ENCODE results near the gene HUS1B.

HUS1B gene

DNA sequence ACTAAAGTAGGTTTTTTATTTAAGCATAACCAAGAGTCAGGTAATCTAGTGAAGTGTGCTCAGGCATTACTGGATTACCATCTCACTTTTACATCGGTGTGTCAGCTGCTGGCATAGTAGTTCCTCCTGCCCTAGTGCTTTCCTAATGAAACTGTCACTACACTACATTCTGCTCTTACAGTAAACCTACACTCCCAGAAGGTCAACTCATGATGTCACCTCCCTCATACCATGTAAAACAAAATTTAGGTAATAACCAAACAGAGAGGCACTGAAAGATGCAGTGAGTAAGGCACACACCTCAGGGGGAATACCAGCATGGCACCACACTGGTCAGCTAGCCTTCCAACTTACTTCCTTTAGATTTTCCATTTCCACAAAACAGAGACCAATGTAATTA, 23.3 kb downstream of the HUS1B start:
- H3K4me3 ChIP-seq = no peak overlapping the region
- H3K27ac ChIP-seq = no peak overlapping the region
- intact Hi-C loops (cut with DNase I; ENCODE audit: low total_unique reads) = no loop called here
- H3K4me1 ChIP-seq = no peaks in the 10 kb centered on the region
- no peaks in the 10 kb centered on the region for H3K9me3 ChIP-seq
- no peak for DNase-seq
- H3K27me3 ChIP-seq = no peaks in the 10 kb centered on the region
- no peak for TF ChIP-seq CTCF (IDR thresholded peaks at IDR 0.05)
- peaks cover 5 to 35% (median 19%) of the 10 kb centered on the region in 3 donors for H3K36me3 ChIP-seq

GRCh38 chr6:628766-629165, 28.1 kb downstream of the HUS1B start:
- intact Hi-C loops (cut with DNase I; ENCODE audit: low total_unique reads) = no loop called here
- no peaks in the 10 kb centered on the region for H3K27me3 ChIP-seq

DNA sequence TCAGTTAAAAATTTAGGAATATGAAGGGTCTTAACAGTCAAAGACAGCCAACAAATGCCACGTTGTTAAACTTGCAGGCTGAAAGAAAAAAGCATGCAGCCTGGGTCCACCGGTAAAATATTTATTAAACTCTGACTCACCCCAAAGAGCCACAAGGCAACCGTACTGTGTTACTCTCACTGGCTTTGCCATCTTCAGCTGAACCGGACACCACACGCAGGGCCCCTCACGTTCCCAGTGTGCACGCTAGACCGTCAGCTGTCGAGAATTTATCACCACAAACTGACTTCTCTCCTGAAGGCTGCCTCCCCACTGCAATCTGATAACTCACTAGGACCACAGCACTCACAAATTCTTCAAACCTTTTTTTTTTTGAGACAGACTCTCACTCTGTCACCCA, 30.7 kb downstream of the HUS1B start:
- Histone ChIP-seq H3K27me3 (no peaks in the 10 kb centered on the region), H3K36me3 (peaks cover 0 to 5% (median 5%) of the 10 kb centered on the region in 3 donors), H3K9me3 (no peaks in the 10 kb centered on the region), H3K4me1 (no peaks in the 10 kb centered on the region), H3K27ac (no peak overlapping the region), H3K4me3 (no peak overlapping the region)
- intact Hi-C loops (cut with DNase I; ENCODE audit: low total_unique reads) = no loop called here
- TF ChIP-seq CTCF (IDR thresholded peaks at IDR 0.05) = no peak
- DNase-seq = no peak

More at GRCh38 chr6:628766-629165, 28.1 kb downstream of the HUS1B start:
- no peak for DNase-seq
- Histone ChIP-seq H3K27ac (no peak overlapping the region), H3K4me1 (no peaks in the 10 kb centered on the region), H3K36me3 (peaks cover 0 to 13% (median 5%) of the 10 kb centered on the region in 3 donors), H3K9me3 (no peaks in the 10 kb centered on the region), H3K4me3 (no peak overlapping the region)
- no peak for TF ChIP-seq CTCF (IDR thresholded peaks at IDR 0.05)

DNA sequence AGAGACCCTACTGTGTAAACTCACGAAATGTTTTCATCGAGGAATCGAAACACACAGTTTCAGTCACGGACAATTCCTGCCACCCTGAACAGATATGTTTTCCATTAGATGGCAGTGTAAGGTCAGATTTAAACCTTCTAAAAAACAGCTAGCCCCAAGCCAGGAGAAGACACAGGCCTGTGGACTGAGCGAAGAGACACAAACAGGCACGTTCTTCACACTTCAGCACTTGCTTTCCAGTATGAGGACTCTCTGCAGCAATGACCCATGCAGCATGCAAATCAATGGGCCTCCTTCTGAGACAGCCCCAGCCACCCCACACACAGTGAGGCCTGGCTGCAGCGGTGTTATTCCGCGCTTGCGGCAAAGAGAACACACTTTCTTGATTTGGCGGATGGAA, 31.9 kb downstream of the HUS1B start:
- TF ChIP-seq CTCF (IDR thresholded peaks at IDR 0.05) = no peak
- H3K4me3 ChIP-seq = no peak overlapping the region
- H3K36me3 ChIP-seq = peaks cover 0 to 9% (median 0%) of the 10 kb centered on the region in 3 donors
- DNase-seq = no peak
- intact Hi-C loops (cut with DNase I; ENCODE audit: low total_unique reads) = no loop called here
- no peak overlapping the region for H3K27ac ChIP-seq
- no peaks in the 10 kb centered on the region for H3K4me1 ChIP-seq
- no peaks in the 10 kb centered on the region for H3K9me3 ChIP-seq
- no peaks in the 10 kb centered on the region for H3K27me3 ChIP-seq

- no peak for DNase-seq
- Histone ChIP-seq H3K27me3 (no peaks in the 10 kb centered on the region), H3K9me3 (no peaks in the 10 kb centered on the region), H3K27ac (no peak overlapping the region), H3K4me3 (no peak overlapping the region), H3K4me1 (no peaks in the 10 kb centered on the region), H3K36me3 (peaks cover 2 to 10% (median 5%) of the 10 kb centered on the region in 3 donors)
- intact Hi-C loops (cut with DNase I; ENCODE audit: low total_unique reads) = no loop called here
- TF ChIP-seq CTCF (IDR thresholded peaks at IDR 0.05) = no peak
Observed at GRCh38 chr6:622462-622861, 34.4 kb downstream of the HUS1B start.

DNA sequence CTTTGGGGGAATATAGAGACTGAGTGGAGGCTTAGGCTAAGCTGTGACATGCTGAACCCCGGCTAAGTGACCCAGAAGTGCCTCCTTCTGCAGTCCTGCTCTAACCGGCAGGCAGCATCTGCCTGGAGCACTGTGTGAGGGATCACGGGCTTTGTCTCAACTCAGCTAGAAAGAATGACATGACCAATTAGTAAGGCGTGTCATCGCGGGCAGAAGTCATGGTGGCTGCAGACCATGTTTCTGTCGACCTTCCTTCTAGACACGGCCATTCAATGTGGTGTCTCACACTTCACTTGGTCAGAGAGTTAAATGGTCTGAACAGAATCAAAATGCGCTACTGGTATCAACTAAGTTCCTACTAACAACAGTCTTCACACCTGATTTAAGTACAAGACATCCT, 35.0 kb downstream of the HUS1B start:
- H3K4me1 ChIP-seq = no peaks in the 10 kb centered on the region
- peaks cover 7 to 16% (median 10%) of the 10 kb centered on the region in 3 donors for H3K36me3 ChIP-seq
- H3K27me3 ChIP-seq = no peaks in the 10 kb centered on the region
- intact Hi-C loops (cut with DNase I; ENCODE audit: low total_unique reads) = no loop called here
- H3K27ac ChIP-seq = no peak overlapping the region
- no peak for DNase-seq
- no peaks in the 10 kb centered on the region for H3K9me3 ChIP-seq
- no peak for TF ChIP-seq CTCF (IDR thresholded peaks at IDR 0.05)
- H3K4me3 ChIP-seq = no peak overlapping the region

All from tibial artery (tissue), 4 donors.